Naive B cell (primary cell): ENCODE measurements around the gene RACGAP1. TPM values are rescaled to one million over a fixed set of nuclear protein-coding genes. Genes with fewer than 3 reads are reported as not detected.

ENCODE experiments used
- ATAC-seq, 2 donors: fragments of 150-1000 bp; cut with Tn5 transposase; 2 replicates each; pipeline ENCODE4 v1.10.0; 2021; ENCODE audit warnings: low read depth in 2 of 2, mild to moderate bottlenecking in 2 of 2, moderate library complexity in 2 of 2
- DNase-seq: peaks from one replicate; pipeline ENCODE4 v3.0.0; 2022
- H3K27ac Mint-ChIP-seq, 6 donors: one replicate each; pipeline ENCODE4 v1.8.0; 2020 to 2022; ENCODE audit warnings: mild to moderate bottlenecking in 6 of 6, mixed read lengths in 6 of 6, moderate library complexity in 5 of 6, inconsistent platforms in 2 of 6
- H3K27me3 Mint-ChIP-seq, 3 donors: one replicate each; pipeline ENCODE4 v1.8.0; 2021 to 2022; ENCODE audit warnings: mixed read lengths in 3 of 3, mild to moderate bottlenecking in 1 of 3
- H3K36me3 Mint-ChIP-seq, 2 donors: one replicate each; pipeline ENCODE4 v1.8.0; 2020 to 2022; ENCODE audit warnings: mixed read lengths in 2 of 2, inconsistent platforms in 1 of 2, mild to moderate bottlenecking in 1 of 2
- H3K4me1 Mint-ChIP-seq, 3 donors: one replicate each; pipeline ENCODE4 v1.8.0; 2020 to 2022; ENCODE audit warnings: mixed read lengths in 3 of 3, inconsistent platforms in 1 of 3, mild to moderate bottlenecking in 1 of 3, moderate library complexity in 1 of 3
- H3K4me3 Mint-ChIP-seq, 8 donors: one replicate each; pipeline ENCODE4 v1.8.0; 2020 to 2022; ENCODE audit warnings: mild to moderate bottlenecking in 8 of 8, mixed read lengths in 8 of 8, moderate library complexity in 8 of 8, inconsistent platforms in 2 of 8
- H3K9me3 Mint-ChIP-seq, 7 donors: one replicate each; pipeline ENCODE4 v1.8.0; 2020 to 2022; ENCODE audit warnings: mixed read lengths in 7 of 7, mild to moderate bottlenecking in 5 of 7, inconsistent platforms in 2 of 7, moderate library complexity in 1 of 7
- polyA plus RNA-seq, 6 donors: library from polyadenylated mRNA; unstranded; fragments of 300-500 nt; fragmentation: Illumina TruSeq; gene quantifications; one replicate each; pipeline ENCODE4 v1.2.3, GENCODE V29; 2021; ENCODE audit warnings: low read depth in 6 of 6

Gene RACGAP1
- polyA plus RNA-seq, 6 donors from 2014 or later = 4.7 to 9.0 (median 8.7) TPM; not detected in 1

GRCh38 chr12:49973361-49973830, 51.9 kb downstream of the RACGAP1 start:
- H3K27ac Mint-ChIP-seq = no peak overlapping the region
- H3K4me3 Mint-ChIP-seq = no peak overlapping the region
- no peaks in the 10 kb centered on the region for H3K4me1 Mint-ChIP-seq
- H3K27me3 Mint-ChIP-seq = no peaks in the 10 kb centered on the region
- no peaks in the 10 kb centered on the region for H3K9me3 Mint-ChIP-seq
- ATAC-seq = no peak
- DNase-seq = no peak
- no peaks in the 10 kb centered on the region for H3K36me3 Mint-ChIP-seq

GRCh38 chr12:49972641-49973360, 52.5 kb downstream of the RACGAP1 start, which contains the start of gene AQP6:
Gene AQP6 (plus strand): TSS chr12:49972947. CDS start chr12:49973174, 227 bp downstream.
- Mint-ChIP-seq H3K36me3 (no peaks in the 10 kb centered on the region), H3K9me3 (no peaks in the 10 kb centered on the region), H3K27me3 (no peaks in the 10 kb centered on the region), H3K4me3 (no peak within 1 kb of the TSS), H3K4me1 (peaks cover 0 to 5% (median 0%) of the 10 kb centered on the region in 3 donors), H3K27ac (peak within 1 kb of the TSS in 2 of 6 donors; percentile 6 to 40)
- DNase-seq (no peak), ATAC-seq (no peak)

GRCh38 chr12:49972129-49972528, 53.2 kb downstream of the RACGAP1 start:
- Mint-ChIP-seq H3K36me3 (no peaks in the 10 kb centered on the region), H3K27ac (peak overlapping the region in 2 of 6 donors; percentile 6 to 40), H3K27me3 (peaks cover 0 to 2% (median 2%) of the 10 kb centered on the region in 3 donors), H3K4me1 (peaks cover 2 to 6% (median 3%) of the 10 kb centered on the region in 3 donors), H3K4me3 (no peak overlapping the region), H3K9me3 (no peaks in the 10 kb centered on the region)
- DNase-seq (no peak), ATAC-seq (no peak)

GRCh38 chr12:49971141-49971540, 54.2 kb downstream of the RACGAP1 start:
- Mint-ChIP-seq H3K9me3 (no peaks in the 10 kb centered on the region), H3K4me1 (peaks cover 6 to 10% (median 9%) of the 10 kb centered on the region in 3 donors), H3K27me3 (peaks cover 5 to 12% (median 12%) of the 10 kb centered on the region in 3 donors), H3K4me3 (no peak overlapping the region), H3K27ac (no peak overlapping the region), H3K36me3 (no peaks in the 10 kb centered on the region)
- DNase-seq = no peak
- ATAC-seq = no peak

GRCh38 chr12:49970658-49971057, 54.6 kb downstream of the RACGAP1 start:
- H3K27ac Mint-ChIP-seq = no peak overlapping the region
- no peaks in the 10 kb centered on the region for H3K36me3 Mint-ChIP-seq
- H3K4me1 Mint-ChIP-seq = peaks cover 6 to 10% (median 9%) of the 10 kb centered on the region in 3 donors
- peaks cover 5 to 17% (median 17%) of the 10 kb centered on the region in 3 donors for H3K27me3 Mint-ChIP-seq
- ATAC-seq (no peak), DNase-seq (no peak)
- H3K9me3 Mint-ChIP-seq = no peaks in the 10 kb centered on the region
- no peak overlapping the region for H3K4me3 Mint-ChIP-seq

GRCh38 chr12:49969651-49970429, 55.5 kb downstream of the RACGAP1 start:
- ATAC-seq = no peak
- Mint-ChIP-seq H3K27ac (no peak overlapping the region), H3K9me3 (no peaks in the 10 kb centered on the region), H3K36me3 (no peaks in the 10 kb centered on the region), H3K27me3 (peaks cover 5 to 22% (median 22%) of the 10 kb centered on the region in 3 donors), H3K4me3 (no peak overlapping the region), H3K4me1 (peaks cover 6 to 10% (median 9%) of the 10 kb centered on the region in 3 donors)
- no peak for DNase-seq

- ATAC-seq (no peak), DNase-seq (no peak)
- H3K27ac Mint-ChIP-seq = peak overlapping the region in 1 of 6 donors; percentile 54
- no peak overlapping the region for H3K4me3 Mint-ChIP-seq
- H3K4me1 Mint-ChIP-seq = peaks cover 6 to 10% (median 9%) of the 10 kb centered on the region in 3 donors
- peaks cover 11 to 30% (median 30%) of the 10 kb centered on the region in 3 donors for H3K27me3 Mint-ChIP-seq
- H3K9me3 Mint-ChIP-seq = no peaks in the 10 kb centered on the region
- H3K36me3 Mint-ChIP-seq = no peaks in the 10 kb centered on the region
Observed at GRCh38 chr12:49969027-49969426, 56.3 kb downstream of the RACGAP1 start.

GRCh38 chr12:49968471-49968870, 56.8 kb downstream of the RACGAP1 start:
- H3K27me3 Mint-ChIP-seq = peaks cover 12 to 36% (median 36%) of the 10 kb centered on the region in 3 donors
- ATAC-seq = no peak
- H3K4me3 Mint-ChIP-seq = peak overlapping the region in 1 of 8 donors; percentile 41
- no peak for DNase-seq
- H3K4me1 Mint-ChIP-seq = peaks cover 6 to 10% (median 9%) of the 10 kb centered on the region in 3 donors
- H3K36me3 Mint-ChIP-seq = no peaks in the 10 kb centered on the region
- no peaks in the 10 kb centered on the region for H3K9me3 Mint-ChIP-seq
- no peak overlapping the region for H3K27ac Mint-ChIP-seq

GRCh38 chr12:49967777-49968250, 57.5 kb downstream of the RACGAP1 start:
- Mint-ChIP-seq H3K27ac (no peak overlapping the region), H3K4me3 (peak overlapping the region in 1 of 8 donors; percentile 6), H3K27me3 (peaks cover 17 to 42% (median 42%) of the 10 kb centered on the region in 3 donors), H3K4me1 (peaks cover 6 to 10% (median 9%) of the 10 kb centered on the region in 3 donors), H3K36me3 (no peaks in the 10 kb centered on the region), H3K9me3 (no peaks in the 10 kb centered on the region)
- ATAC-seq (peak; percentile 5 to 9), DNase-seq (no peak)

- Mint-ChIP-seq H3K4me3 (peak overlapping the region; percentile 42 to 85 (median 77)), H3K9me3 (no peaks in the 10 kb centered on the region), H3K27me3 (peaks cover 17 to 48% (median 48%) of the 10 kb centered on the region in 3 donors), H3K36me3 (no peaks in the 10 kb centered on the region), H3K27ac (peak overlapping the region in 1 of 6 donors; percentile 49), H3K4me1 (peaks cover 6 to 12% (median 10%) of the 10 kb centered on the region in 3 donors)
- DNase-seq = peak; percentile 84
- ATAC-seq = peak; percentile 85 to 87
Observed at GRCh38 chr12:49967042-49967776, 58.1 kb downstream of the RACGAP1 start.

- Mint-ChIP-seq H3K27ac (peak overlapping the region in 1 of 6 donors; percentile 49), H3K4me1 (peaks cover 6 to 12% (median 10%) of the 10 kb centered on the region in 3 donors), H3K27me3 (peaks cover 17 to 52% (median 50%) of the 10 kb centered on the region in 3 donors), H3K9me3 (no peaks in the 10 kb centered on the region), H3K36me3 (no peaks in the 10 kb centered on the region), H3K4me3 (peak overlapping the region in 5 of 8 donors; percentile 41 to 83 (median 81))
- ATAC-seq (no peak), DNase-seq (no peak)
Observed at GRCh38 chr12:49966511-49967041, 58.7 kb downstream of the RACGAP1 start.

- Mint-ChIP-seq H3K27ac (no peak overlapping the region), H3K9me3 (no peaks in the 10 kb centered on the region), H3K4me1 (peaks cover 7 to 13% (median 10%) of the 10 kb centered on the region in 3 donors), H3K27me3 (peaks cover 17 to 54% (median 52%) of the 10 kb centered on the region in 3 donors), H3K4me3 (no peak overlapping the region), H3K36me3 (peaks cover 0 to 2% of the 10 kb centered on the region in 2 donors)
- no peak for ATAC-seq
- DNase-seq = no peak
Observed at GRCh38 chr12:49965836-49966235, 59.5 kb downstream of the RACGAP1 start.
